ENCODE results near the gene STRIP1.

- TF ChIP-seq EZH2 (IDR thresholded peaks at IDR 0.05; ENCODE audit: borderline replicate concordance, low read length): peak; percentile 19
- TF ChIP-seq, protein P1, sequence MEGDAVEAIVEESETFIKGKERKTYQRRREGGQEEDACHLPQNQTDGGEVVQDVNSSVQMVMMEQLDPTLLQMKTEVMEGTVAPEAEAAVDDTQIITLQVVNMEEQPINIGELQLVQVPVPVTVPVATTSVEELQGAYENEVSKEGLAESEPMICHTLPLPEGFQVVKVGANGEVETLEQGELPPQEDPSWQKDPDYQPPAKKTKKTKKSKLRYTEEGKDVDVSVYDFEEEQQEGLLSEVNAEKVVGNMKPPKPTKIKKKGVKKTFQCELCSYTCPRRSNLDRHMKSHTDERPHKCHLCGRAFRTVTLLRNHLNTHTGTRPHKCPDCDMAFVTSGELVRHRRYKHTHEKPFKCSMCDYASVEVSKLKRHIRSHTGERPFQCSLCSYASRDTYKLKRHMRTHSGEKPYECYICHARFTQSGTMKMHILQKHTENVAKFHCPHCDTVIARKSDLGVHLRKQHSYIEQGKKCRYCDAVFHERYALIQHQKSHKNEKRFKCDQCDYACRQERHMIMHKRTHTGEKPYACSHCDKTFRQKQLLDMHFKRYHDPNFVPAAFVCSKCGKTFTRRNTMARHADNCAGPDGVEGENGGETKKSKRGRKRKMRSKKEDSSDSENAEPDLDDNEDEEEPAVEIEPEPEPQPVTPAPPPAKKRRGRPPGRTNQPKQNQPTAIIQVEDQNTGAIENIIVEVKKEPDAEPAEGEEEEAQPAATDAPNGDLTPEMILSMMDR (conservative IDR thresholded peaks at IDR 0.05 in 1 of 2, IDR thresholded peaks at IDR 0.05 in 1 of 2; ENCODE audit: extremely low read depth in 1 of 2, insufficient read depth in 1 of 2, low read depth in 1 of 2, low read length in 2 of 2): no peak
These were observed 33.6 kb downstream of the STRIP1 start for GRCh38 chr1:110067893-110068645.
